ENCODE measurements around the gene MLLT3. TPM values are rescaled to one million over a fixed set of nuclear protein-coding genes. Genes with fewer than 3 reads are reported as not detected.

MLLT3 gene
- total RNA-seq, 1 donor from 2014 or later = 8.8 TPM

DNA sequence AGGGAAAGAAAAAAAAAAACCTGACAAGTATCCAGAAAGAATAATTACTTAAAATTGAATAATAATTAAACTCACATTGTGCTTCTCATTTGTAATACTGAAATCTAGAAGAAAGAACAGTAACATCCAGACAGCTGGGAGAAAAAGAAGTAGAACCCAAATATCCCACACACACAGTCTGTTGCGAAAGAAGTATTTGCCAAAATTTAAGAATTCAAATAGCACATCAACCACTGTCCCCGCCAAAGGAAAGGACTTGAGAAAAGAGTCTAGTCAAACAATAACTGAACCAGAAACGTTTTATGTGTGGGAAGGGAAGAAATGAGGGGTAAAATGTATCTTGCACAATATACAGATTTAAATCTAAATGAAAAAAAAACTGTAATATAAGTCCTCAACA is 202.8 kb downstream of the MLLT3 start:
- no peak overlapping the region for H3K4me3 ChIP-seq
- H3K27ac ChIP-seq = no peak overlapping the region
- H3K4me1 ChIP-seq = no peaks in the 10 kb centered on the region
- H3K27me3 ChIP-seq = no peaks in the 10 kb centered on the region
- intact Hi-C loops (cut with DNase I) = no loop called here
- no peaks in the 10 kb centered on the region for H3K9me3 ChIP-seq
- H3K36me3 ChIP-seq = no peaks in the 10 kb centered on the region
- TF ChIP-seq, protein P1, sequence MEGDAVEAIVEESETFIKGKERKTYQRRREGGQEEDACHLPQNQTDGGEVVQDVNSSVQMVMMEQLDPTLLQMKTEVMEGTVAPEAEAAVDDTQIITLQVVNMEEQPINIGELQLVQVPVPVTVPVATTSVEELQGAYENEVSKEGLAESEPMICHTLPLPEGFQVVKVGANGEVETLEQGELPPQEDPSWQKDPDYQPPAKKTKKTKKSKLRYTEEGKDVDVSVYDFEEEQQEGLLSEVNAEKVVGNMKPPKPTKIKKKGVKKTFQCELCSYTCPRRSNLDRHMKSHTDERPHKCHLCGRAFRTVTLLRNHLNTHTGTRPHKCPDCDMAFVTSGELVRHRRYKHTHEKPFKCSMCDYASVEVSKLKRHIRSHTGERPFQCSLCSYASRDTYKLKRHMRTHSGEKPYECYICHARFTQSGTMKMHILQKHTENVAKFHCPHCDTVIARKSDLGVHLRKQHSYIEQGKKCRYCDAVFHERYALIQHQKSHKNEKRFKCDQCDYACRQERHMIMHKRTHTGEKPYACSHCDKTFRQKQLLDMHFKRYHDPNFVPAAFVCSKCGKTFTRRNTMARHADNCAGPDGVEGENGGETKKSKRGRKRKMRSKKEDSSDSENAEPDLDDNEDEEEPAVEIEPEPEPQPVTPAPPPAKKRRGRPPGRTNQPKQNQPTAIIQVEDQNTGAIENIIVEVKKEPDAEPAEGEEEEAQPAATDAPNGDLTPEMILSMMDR (IDR thresholded peaks at IDR 0.05) = no peak
- no peak for TF ChIP-seq POLR2AphosphoS5 (IDR thresholded peaks at IDR 0.05; ENCODE audit: insufficient read depth in 1 of 2, low read depth in 1 of 2)
- TF ChIP-seq POLR2A (IDR thresholded peaks at IDR 0.05) = no peak
- no peak for DNase-seq (ENCODE audit: extremely low spot score in 2 of 2)

DNA sequence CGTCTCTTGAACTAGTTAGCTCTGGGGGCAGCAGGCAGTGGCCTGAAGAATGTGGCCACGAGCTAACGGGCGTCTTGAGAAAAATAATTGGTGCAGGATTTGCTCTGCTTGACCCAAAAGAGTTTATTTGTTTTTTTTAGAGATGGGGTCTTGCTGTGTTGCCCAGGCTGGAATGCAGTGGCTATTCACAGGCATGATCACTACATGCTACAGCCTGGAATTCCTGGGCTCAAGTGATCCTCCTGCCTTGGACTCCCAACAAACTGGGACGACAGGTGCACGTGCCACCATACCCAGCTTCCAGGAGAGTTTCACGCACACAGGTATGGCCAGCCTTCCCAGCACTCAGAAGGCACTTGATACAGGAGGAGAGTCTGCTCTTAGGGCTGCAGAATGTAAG is 203.8 kb downstream of the MLLT3 start:
- intact Hi-C loops (cut with DNase I) = no loop called here
- no peak overlapping the region for H3K27ac ChIP-seq
- no peak overlapping the region for H3K4me3 ChIP-seq
- H3K9me3 ChIP-seq = no peaks in the 10 kb centered on the region
- TF ChIP-seq POLR2A (IDR thresholded peaks at IDR 0.05) (no peak), POLR2AphosphoS5 (IDR thresholded peaks at IDR 0.05; ENCODE audit: insufficient read depth in 1 of 2, low read depth in 1 of 2) (no peak)
- TF ChIP-seq, protein P1 (IDR thresholded peaks at IDR 0.05) = no peak
- DNase-seq (ENCODE audit: extremely low spot score in 2 of 2) = no peak
- H3K36me3 ChIP-seq = no peaks in the 10 kb centered on the region
- no peaks in the 10 kb centered on the region for H3K4me1 ChIP-seq
- no peaks in the 10 kb centered on the region for H3K27me3 ChIP-seq

DNA sequence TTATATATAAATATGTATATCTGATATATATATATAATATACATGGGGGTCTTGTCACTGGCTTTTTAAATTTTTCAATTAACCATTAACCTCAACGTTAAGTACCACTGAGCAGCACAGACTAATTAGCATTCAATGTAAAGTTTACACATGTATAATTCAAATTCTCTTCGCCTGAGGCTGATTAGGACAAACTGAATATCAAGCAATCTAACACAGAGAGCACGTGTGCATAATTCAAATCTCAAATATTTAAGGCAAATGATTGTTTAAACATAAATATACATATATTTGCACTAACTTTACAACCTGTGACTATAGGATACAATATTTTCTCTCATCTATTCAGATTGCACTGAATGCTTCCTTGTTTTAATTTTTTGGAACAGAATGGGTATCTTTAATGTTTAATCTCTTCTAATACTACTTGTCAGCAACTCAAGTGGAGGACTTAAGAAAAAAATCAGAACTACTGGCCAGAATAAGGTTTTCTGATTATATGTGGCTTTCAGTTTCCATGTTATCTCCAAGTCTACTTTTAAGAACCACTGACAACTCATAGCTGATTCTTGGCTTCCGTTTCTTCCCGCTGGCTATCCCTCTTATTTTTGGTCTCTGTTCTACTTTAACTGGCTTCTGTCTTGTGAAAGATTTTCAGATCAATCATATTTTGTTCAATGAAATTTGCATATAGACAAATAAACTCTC is 204.8 kb downstream of the MLLT3 start:
- TF ChIP-seq POLR2A (IDR thresholded peaks at IDR 0.05) (no peak), POLR2AphosphoS5 (IDR thresholded peaks at IDR 0.05; ENCODE audit: insufficient read depth in 1 of 2, low read depth in 1 of 2) (no peak)
- TF ChIP-seq, protein P1 (IDR thresholded peaks at IDR 0.05) = no peak
- Histone ChIP-seq H3K36me3 (no peaks in the 10 kb centered on the region), H3K27me3 (no peaks in the 10 kb centered on the region), H3K4me1 (no peaks in the 10 kb centered on the region), H3K27ac (no peak overlapping the region), H3K9me3 (no peaks in the 10 kb centered on the region), H3K4me3 (no peak overlapping the region)
- DNase-seq (ENCODE audit: extremely low spot score in 2 of 2) = no peak
- intact Hi-C loops (cut with DNase I) = no loop called here

DNA sequence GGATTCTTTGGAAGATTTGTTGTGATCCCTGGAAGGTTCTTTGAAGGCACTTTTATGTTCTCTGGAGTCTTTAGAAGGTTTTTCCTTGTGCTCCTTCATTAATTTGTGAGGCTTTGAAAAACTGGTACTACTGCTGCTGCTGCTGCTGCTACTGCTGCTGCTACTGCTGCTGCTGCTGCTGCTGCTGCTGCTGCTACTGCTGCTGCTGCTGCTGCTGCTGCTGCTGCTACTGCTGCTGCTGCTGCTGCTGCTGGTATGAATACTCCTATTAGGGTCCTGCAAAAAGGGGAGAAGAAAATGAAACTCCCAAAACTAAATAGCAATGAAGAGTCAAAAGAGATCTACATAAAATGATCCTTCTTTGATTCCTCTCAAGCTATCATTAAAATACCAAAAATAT is 208.1 kb downstream of the MLLT3 start:
- no peaks in the 10 kb centered on the region for H3K9me3 ChIP-seq
- no peaks in the 10 kb centered on the region for H3K27me3 ChIP-seq
- H3K36me3 ChIP-seq = no peaks in the 10 kb centered on the region
- intact Hi-C loops (cut with DNase I) = no loop called here
- H3K27ac ChIP-seq = no peak overlapping the region
- DNase-seq (ENCODE audit: extremely low spot score in 2 of 2) = no peak
- H3K4me1 ChIP-seq = no peaks in the 10 kb centered on the region
- H3K4me3 ChIP-seq = no peak overlapping the region
- TF ChIP-seq, protein P1 (IDR thresholded peaks at IDR 0.05) = no peak
- TF ChIP-seq POLR2A (IDR thresholded peaks at IDR 0.05) = no peak
- TF ChIP-seq POLR2AphosphoS5 (IDR thresholded peaks at IDR 0.05; ENCODE audit: insufficient read depth in 1 of 2, low read depth in 1 of 2) = no peak

DNA sequence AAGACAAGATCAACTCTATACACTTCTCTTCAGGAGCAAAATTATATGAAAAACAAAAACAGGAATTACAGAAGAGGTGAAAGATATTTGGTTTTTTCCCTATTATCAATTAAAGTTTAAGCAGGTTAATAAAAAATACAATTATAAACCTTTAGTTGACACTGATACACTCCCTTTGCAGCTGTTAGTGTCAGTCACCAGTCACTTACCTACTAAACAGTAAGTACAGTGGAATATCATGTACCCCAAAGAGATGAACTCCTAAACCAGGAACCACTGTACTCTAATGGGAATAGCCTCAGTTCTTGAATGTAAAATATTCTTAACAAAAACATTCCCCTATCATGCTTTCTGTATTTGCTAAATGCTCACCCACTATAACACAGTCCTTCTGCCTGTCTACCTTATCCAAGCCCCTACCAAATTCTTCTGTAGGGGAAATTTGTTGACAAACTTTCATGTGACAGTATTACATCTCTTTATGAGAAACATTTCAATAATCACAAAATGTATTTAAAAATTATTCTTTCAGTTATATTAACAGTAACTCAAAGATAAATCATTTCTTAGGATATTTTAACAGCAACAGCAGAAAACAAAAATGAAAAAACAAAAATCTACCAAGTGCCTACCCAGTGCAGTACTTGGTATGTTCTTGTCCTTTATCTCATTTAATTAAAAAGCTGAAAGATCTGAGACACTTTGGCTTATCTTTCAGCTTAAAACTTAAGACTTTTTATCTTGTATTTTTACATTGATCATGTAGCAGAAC is 212.8 kb downstream of the MLLT3 start:
- H3K27ac ChIP-seq = no peak overlapping the region
- H3K4me1 ChIP-seq = peaks cover 4% of the 10 kb centered on the region
- no peaks in the 10 kb centered on the region for H3K27me3 ChIP-seq
- H3K9me3 ChIP-seq = no peaks in the 10 kb centered on the region
- no peak for DNase-seq (ENCODE audit: extremely low spot score in 2 of 2)
- H3K36me3 ChIP-seq = no peaks in the 10 kb centered on the region
- intact Hi-C loops (cut with DNase I) = no loop called here
- no peak overlapping the region for H3K4me3 ChIP-seq
- TF ChIP-seq, protein P1 (IDR thresholded peaks at IDR 0.05) = no peak
- TF ChIP-seq POLR2A (IDR thresholded peaks at IDR 0.05) = no peak

Data from vagina (tissue), 2 donors.